ENCODE measurements around the gene DLX3.
A peak's percentile ranks its signal among the peaks of the same experiment; 100 is the strongest.
"Not testable (repeated sequence)": the region's sequence is repeated elsewhere in the genome, so short reads cannot be mapped to it uniquely, and the experiment has no call there.

Gene DLX3

DNA sequence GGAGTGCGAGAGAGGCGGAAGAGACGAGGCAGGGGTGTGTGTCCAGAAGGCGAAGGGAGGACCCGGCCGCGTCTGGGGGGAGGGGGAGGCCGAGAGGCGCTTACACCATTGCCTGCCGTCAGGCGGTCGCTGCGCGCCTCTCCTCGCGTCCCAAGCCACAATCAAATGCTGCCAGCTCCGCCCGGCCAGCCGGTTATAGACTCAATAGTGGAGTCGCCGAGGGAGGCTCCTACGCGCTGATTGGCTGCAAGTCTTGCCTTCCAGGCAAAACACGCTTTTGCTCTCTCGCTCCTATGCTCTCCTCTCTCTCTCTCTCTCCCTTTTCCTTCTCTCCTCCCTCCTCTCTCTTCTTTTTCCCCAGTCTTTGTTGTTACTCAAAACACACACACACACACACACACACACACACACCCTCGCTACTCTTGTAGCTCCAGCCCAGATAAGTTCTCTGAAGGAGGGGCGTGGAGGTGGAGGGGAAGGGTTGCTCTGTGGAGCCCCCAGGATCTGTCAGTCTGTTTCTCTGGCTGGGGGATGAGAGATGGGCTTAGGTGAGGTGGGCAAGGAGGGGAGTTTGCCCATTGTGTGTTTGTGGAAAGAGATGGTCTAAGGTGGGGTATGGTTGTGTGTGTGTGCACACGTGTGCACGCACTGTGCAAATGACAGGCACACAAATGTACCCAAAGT, at the start of gene DLX3:
DLX3 (minus strand) TSS at position 170 of the 684 bp plus-strand sequence. CDS start 226 bp downstream, outside the sequence.
- DNase-seq, result peak; percentile 92

- DNase-seq, result no peak
Measured at GRCh38 chr17:50044483-50044882, 49.5 kb upstream of the DLX3 start.

DNA sequence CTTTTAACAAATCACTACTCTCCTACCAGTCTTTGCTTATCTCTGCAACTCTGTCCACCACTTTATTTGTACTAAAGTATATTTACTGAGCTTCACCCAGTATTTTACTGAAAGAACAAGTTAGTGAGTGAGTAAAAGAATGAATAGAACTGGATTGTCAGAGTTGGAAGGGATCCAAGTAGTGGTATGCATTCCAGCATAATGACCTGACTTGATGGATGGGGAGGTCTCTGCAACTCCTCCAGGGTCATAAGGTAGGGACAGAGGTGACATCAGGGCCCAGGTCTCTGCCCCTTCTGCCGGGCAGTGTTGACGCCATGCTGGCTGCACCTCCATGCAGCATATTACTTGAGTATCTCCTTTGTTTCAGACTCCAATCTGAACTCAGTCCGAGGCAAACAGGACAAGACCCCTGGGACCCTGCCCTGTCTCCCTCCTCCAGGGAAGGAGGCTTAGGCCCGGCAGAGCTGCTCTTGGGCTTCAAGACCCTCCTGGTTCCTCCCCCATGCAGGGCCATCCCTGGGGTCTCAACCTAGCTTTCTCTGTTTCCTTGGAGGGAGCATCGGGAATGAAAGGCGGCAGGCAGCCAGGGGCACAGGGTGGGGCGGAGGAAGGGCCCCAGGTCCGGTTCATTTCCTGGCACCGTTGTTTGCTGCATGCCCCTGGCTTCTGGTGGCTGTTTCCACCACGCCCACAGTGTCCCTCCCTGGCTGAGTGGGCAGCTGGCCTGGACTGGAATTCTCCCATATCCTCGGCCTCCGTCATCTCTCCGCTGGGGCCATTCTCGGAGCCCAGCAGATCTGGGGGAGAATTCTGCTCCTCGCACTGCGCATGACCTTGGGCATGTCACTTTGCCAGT, 48.5 kb upstream of the DLX3 start:
- DNase-seq, result no peak

DNA sequence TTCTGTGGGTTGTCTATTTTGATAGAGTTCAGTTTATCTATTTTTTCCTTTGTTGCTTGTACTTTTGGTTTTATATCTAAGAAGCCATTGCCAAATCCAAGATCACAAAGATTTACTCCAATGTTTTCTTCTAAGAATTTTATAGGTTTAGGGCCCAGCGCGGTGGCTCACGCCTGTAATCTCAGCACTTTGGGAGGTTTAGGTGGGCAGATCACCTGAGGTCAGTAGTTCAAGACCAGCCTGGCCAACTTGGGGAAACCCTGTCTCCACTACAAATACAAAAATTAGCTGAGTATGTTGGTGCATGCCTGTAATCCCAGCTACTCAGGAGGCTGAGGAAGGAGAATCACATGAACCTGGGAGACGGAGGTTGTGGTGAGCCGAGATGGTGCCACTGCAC, 47.2 kb upstream of the DLX3 start:
- no peak for DNase-seq

- not testable (repeated sequence) for DNase-seq
Measured at GRCh38 chr17:50040496-50040895, 45.5 kb upstream of the DLX3 start.

DNA sequence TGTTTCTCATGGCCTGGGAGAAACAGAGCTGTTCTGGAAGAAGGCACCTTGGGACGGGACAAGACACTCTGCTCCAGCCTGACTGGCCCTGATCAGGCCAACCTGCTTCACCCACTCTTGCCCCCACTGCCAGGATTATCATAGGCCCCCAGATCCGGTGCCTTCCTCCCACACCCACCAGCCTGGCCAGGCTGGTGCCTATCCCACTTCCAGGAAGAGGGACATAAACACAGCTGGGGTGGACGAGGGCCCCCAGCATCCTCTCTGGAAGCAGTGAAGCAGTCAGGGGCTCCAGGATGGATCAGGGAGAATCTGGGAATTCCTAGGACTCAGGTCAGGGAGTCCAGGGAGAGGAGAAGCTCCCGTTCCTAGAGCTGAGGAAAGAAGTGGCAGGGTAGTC, 44.0 kb upstream of the DLX3 start:
- DNase-seq, result no peak

DNA sequence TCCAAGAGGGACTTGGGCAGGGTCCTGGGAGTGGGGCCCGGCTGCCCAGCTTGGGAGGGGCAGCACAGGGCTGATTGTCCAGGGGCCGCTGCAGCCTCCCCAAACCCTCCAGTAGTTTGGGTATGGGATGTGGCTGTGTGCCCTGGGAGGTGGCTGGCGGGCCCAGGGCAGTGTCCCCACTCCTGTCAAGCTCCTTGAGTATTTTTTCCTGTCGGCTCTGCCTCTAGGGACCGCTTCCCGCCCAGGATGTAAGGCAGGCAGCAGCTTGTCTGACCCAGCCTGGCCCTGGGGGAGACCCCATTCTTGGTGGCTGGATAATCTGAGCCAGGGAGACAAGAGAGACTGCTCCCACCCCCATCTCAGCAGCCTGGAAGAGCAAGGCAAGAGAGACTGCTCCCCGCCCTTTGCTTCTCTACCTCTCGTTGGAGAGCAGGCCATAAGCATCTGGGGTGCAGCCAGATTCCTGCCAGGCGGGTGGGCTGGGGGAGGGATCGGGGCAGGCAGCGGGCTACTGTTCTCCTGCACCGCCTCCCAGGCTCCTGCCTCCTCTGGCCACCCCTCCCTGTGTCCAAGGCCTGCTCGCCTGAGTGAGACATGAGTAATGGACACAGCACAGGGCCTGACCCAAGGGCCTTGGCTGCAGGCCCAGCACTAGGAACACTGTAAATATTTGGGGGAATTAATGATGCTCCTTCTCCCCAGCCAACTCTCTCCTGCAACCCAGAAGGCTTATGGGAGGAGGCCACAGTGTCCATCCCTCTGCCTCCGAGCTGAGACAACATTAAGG, 42.5 kb upstream of the DLX3 start:
- no peak for DNase-seq

GRCh38 chr17:50036455-50037261, 41.6 kb upstream of the DLX3 start:
- no peak for DNase-seq

- DNase-seq, result no peak
Measured at GRCh38 chr17:50035945-50036344, 40.9 kb upstream of the DLX3 start.

DNA sequence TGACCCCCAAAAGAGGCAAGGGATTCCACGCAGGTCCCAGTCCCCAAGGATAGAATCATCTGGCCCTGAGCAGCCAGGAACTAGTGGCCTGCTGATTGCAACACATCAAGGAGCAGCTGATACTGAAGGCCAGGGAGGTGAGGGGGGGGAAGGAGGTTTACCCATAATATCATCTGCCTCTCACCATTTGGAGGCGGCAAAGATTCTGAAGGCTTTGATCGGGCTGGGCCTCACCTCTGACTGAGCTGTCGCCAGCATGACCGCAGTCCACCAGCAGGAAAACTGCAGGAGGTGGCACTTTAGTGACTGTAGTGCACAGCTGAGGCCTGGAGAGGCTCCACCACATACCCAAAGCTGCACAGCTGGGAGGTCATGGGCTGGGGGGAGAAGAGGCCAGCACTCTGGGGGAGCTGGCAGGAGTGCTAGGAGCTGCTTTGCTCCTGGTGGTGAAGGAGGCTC, 40.4 kb upstream of the DLX3 start:
- peak; percentile 57 for DNase-seq

GRCh38 chr17:50034498-50035364, 39.7 kb upstream of the DLX3 start:
- DNase-seq, result no peak

DNA sequence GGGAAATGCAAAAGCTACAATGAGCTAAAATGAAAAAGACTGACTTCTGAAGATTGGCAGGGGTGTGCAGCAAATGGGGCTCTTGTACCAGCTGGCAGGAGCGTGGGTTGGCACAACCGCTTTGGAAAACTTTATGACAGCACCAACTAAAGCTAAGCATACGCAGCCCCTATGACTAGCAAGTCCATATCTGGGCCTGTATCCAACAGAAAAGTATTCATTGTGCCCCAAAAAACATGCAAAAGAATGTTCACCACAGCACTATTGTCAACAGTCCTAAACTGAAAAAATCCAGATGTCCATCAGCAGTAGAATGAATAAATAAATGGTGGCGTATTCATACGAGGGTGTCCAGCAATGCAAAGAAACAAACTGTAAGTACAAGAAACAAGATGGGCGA, 38.3 kb upstream of the DLX3 start:
- no peak for DNase-seq

DNA sequence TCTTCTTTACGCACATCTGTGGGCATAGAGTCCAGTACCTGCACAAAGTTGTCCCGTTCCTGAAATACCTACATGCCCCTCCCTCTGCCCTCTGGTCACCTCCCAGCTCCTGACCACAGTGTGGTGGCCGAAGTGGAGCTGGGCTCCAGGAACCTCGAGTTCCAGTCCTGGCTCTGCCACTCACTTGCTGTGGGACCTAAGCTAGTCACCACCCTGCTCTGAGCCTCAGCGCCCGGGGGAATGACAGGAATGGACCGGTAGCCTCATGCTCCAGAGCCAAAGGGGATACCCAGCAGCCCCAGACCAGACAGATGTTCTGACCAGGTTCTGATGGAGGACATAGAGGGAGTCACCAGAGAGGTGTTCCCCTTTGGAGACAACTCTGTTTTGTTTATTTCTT, 34.2 kb upstream of the DLX3 start:
- no peak for DNase-seq

- no peak for DNase-seq
Measured at GRCh38 chr17:50028736-50029120, 33.7 kb upstream of the DLX3 start.

DNA sequence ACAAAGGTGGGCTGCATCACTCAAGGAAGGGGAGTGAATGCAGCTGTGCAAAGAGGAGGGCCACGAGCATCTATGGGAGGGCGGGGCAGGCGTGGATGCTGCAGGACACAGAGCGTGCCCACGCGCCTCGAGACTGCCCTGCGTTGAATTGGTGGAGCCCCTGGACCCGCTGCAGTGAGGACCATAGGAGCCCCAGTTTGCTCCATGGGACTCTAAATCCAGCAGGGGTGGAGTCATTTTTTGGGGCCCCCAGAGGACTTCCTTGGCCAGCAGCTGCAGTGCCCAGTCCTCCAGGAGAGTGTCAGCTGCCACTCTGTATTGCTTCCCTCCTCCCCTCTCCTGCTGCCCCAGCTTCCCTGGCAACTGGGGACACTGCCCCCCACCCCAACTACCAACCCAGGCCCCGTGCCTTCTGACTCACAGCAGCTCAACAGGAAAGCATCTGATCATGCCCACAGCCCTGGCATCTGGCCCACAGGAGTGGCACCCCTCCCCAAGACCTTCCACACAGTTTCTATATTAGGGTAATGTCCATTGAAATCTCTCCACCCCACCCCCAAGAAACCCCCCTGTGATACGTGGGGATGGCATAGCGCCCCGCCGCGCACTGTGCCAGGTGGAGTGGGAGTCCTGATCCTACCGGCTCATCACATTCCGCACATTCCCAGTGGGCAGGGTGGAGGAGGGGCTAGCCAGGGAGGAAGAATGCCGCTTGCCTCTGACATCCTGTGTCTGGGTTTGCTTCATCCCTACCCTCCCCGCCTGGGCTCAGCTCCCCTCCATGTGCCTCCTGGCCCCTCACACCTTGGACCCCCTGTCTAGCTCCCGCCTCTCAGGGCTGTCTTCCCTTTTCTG, 33.1 kb upstream of the DLX3 start:
- no peak for DNase-seq

DNA sequence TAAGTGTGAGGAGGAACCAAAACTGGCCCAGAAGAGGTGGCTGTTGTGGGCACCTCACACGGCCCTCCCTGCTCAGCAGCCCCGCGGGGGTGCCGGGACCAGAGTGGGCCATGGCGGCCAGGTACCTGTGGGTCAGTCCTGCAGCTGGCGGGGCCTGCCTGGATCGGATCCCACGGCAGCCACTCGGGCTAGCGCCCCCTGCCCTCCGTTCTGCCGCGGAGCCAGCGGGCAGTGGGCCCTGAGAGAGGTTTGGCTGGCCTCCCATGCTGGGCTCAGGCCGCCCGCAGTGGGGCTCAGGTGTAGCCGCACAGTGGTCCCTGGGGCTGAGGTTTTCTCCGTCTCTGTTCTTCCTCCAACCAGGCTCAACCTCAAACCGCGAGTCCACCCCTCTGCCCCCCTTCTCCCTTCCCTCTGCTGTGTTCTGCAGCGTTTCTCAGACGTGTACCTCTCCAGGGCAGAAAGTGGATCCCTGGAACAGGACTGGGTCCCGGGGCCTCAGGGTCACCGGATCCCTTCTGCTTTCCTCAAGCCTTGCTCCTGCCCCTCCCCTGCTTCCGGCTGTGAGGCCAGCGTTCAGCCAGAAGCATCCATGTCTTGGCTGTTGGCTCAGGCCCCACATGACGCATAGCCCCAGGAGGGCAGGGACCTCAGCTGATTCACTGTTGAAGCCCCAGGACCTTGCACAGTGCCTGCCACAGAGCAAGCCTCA, 32.3 kb upstream of the DLX3 start:
- no peak for DNase-seq

DNA sequence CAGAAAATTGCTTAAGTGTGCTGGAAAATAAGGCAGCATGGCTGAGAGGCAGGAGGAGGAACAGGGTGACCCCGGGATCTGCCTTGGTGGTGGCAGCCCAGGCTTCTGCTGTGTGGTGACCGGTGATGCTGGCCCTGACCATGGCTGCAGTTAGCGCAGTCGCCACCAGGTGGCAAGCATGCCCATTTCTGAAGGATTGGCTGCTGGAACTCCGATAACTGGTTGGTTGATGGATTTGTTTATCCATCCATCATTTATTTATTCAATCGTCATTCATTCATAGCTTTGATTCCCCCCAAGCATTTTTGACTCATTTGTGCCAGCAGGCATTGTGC, 31.8 kb upstream of the DLX3 start:
- DNase-seq, result peak; percentile 65

GRCh38 chr17:50026046-50026675, 31.1 kb upstream of the DLX3 start:
- DNase-seq, result no peak

- DNase-seq, result no peak
Measured at GRCh38 chr17:50024808-50025207, 29.8 kb upstream of the DLX3 start.

- DNase-seq, result no peak
Measured at GRCh38 chr17:50023520-50023919, 28.5 kb upstream of the DLX3 start.
